Uterus (tissue), 4 donors: ENCODE data around the gene UST. TPM values are rescaled to one million over a fixed set of nuclear protein-coding genes. Genes with fewer than 3 reads are reported as not detected.

Experiments
- DNase-seq, 2 donors: peaks; one replicate each; pipeline ENCODE4 v3.0.0-alpha.2; 2019 to 2020
- H3K27ac ChIP-seq, 2 donors: fragments of 200-600 bp; sonication (generic); 1 replicate in 1 of 2; 2 replicates in 1 of 2; pipeline ENCODE4 v1.5.1; 2016 to 2018
- H3K27me3 ChIP-seq, 2 donors: fragments of 200-600 bp; sonication (generic); one replicate each; pipeline ENCODE4 v1.5.1; 2018 to 2019; ENCODE audit warnings: control low read depth in 1 of 2
- H3K36me3 ChIP-seq, 2 donors: fragments of 200-600 bp; sonication (generic); one replicate each; pipeline ENCODE4 v1.5.1; 2019; ENCODE audit warnings: control low read depth in 1 of 2
- H3K4me1 ChIP-seq, 2 donors: fragments of 200-600 bp; sonication (generic); one replicate each; pipeline ENCODE4 v1.5.1; 2018 to 2019; ENCODE audit warnings: control low read depth in 1 of 2
- H3K4me3 ChIP-seq, 2 donors: fragments of 200-600 bp; sonication (generic); 1 replicate in 1 of 2; 2 replicates in 1 of 2; pipeline ENCODE4 v1.5.1; 2018 to 2019; ENCODE audit warnings: mild to moderate bottlenecking in 1 of 2
- H3K9me3 ChIP-seq, 2 donors: fragments of 200-600 bp; sonication (generic); one replicate each; pipeline ENCODE4 v1.5.1; 2019; ENCODE audit warnings: control low read depth in 1 of 2
- POLR2A ChIP-seq, 2 donors: fragments of 450-650 bp; IDR thresholded peaks; one replicate each; pipeline ENCODE4 v1.6.1; 2016; ENCODE audit warnings: antibody characterized with exemption in 2 of 2, mild to moderate bottlenecking in 1 of 2, moderate library complexity in 1 of 2
- intact Hi-C: fragments of 100-400 bp; cut with DNase I; formaldehyde crosslinking; loops from one replicate; pipeline ENCODE4 v1.15.1; 2023; ENCODE audit warnings: low total_unique reads
- total RNA-seq, 4 donors: library from RNA; depleted of rRNA in 3 of 4; stranded (reverse); fragments of >200 nt in 3 of 4; gene quantifications; one replicate each; pipeline versions ENCODE4 v1.1.0 to v1.2.4, GENCODE V29; 2014 to 2023
- TF ChIP-seq, protein P1 (sequence below), 4 experiments: fragments of 200-600 bp in 2 of 4; fragments of 450-650 bp in 2 of 4; sonication (generic) in 2 of 4; IDR thresholded peaks; one replicate each; pipeline ENCODE4 v1.5.1; 2016 to 2019; ENCODE audit warnings: antibody characterized with exemption in 4 of 4, mild to moderate bottlenecking in 2 of 4, moderate library complexity in 1 of 4
- donor health status: DM: yes; HTN: yes; CAD: no.

UST gene
- total RNA-seq, 4 donors from 2014 or later = 6.1 to 23.2 (median 17.2) TPM

DNA sequence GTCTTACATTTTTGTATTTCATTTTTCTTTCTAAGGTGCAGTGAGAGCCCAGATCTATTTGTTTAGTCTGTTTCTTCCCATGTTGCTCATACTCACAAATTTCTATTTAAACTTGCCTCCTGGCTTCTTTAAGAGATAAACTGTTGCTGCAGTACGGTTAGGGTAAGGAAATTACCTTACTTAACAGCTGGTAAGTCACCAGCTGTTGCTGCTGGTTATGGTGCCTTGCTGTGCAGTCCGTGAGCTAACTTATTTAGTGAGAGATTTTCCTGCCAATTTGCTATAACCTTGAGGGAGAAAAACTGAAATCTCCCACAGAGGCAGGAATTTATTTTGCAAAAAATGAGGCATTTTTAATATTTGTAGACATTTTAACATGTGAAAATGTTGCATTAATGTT is 261.0 kb downstream of the UST start:
- H3K9me3 ChIP-seq = no peaks in the 10 kb centered on the region
- no peak for DNase-seq
- intact Hi-C loops = no loop called here
- no peak for TF ChIP-seq POLR2A (IDR thresholded peaks at IDR 0.05)
- no peaks in the 10 kb centered on the region for H3K4me1 ChIP-seq
- H3K4me3 ChIP-seq = no peak overlapping the region
- H3K27ac ChIP-seq = no peak overlapping the region
- H3K27me3 ChIP-seq = no peaks in the 10 kb centered on the region
- no peaks in the 10 kb centered on the region for H3K36me3 ChIP-seq

DNA sequence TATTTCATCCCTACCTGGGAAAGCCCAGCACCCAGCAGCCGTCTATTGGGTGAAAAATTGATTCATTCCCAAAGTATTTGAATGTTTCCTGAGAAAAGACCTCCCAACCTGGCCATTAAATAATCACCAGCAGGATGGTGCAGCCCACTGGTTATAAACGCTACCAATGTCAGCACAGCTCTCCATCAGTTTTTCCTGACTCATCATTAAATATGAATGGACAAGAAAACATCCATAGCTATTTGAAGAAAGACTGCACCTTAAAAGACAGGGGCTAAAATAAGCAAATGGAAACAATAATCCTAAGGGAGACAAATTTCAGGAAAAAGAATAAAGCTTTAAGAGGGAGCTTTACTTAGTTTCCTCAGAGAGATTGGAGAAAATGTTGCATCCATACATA is 261.9 kb downstream of the UST start:
- no peak for DNase-seq
- no peaks in the 10 kb centered on the region for H3K9me3 ChIP-seq
- intact Hi-C loops = no loop called here
- no peak overlapping the region for H3K27ac ChIP-seq
- H3K4me3 ChIP-seq = no peak overlapping the region
- no peaks in the 10 kb centered on the region for H3K27me3 ChIP-seq
- TF ChIP-seq, protein P1, sequence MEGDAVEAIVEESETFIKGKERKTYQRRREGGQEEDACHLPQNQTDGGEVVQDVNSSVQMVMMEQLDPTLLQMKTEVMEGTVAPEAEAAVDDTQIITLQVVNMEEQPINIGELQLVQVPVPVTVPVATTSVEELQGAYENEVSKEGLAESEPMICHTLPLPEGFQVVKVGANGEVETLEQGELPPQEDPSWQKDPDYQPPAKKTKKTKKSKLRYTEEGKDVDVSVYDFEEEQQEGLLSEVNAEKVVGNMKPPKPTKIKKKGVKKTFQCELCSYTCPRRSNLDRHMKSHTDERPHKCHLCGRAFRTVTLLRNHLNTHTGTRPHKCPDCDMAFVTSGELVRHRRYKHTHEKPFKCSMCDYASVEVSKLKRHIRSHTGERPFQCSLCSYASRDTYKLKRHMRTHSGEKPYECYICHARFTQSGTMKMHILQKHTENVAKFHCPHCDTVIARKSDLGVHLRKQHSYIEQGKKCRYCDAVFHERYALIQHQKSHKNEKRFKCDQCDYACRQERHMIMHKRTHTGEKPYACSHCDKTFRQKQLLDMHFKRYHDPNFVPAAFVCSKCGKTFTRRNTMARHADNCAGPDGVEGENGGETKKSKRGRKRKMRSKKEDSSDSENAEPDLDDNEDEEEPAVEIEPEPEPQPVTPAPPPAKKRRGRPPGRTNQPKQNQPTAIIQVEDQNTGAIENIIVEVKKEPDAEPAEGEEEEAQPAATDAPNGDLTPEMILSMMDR (IDR thresholded peaks at IDR 0.05) = no peak
- TF ChIP-seq POLR2A (IDR thresholded peaks at IDR 0.05) = no peak
- no peaks in the 10 kb centered on the region for H3K4me1 ChIP-seq
- H3K36me3 ChIP-seq = no peaks in the 10 kb centered on the region

DNA sequence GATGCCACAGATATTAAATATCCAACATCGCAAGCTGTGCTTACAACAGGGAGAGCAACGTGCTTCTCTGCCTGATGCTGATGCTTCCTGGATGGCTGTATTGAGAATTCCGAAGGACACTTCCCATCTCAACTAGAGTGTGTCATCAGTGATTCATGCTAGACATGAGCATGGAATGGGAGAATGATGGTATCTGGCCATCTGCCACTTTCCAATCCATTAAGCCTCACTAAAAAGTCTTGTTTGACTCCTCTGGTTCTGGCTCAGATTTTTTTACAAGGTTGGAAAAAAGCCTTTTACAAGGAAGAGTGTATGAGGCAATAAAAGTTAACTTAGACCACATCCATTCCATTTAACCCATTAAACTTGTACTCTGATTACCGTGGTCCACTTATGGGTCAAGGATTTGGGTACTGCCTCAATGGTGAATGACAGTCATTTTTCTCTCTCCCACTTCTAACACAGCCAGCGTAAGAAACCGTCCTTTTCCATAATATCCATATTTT is 265.3 kb downstream of the UST start:
- intact Hi-C loops = no loop called here
- Histone ChIP-seq H3K27ac (no peak overlapping the region), H3K4me1 (no peaks in the 10 kb centered on the region), H3K9me3 (no peaks in the 10 kb centered on the region), H3K27me3 (no peaks in the 10 kb centered on the region), H3K36me3 (no peaks in the 10 kb centered on the region), H3K4me3 (no peak overlapping the region)
- peak in 1 of 2 donors; percentile 52 for DNase-seq
- TF ChIP-seq POLR2A (IDR thresholded peaks at IDR 0.05) = no peak
- TF ChIP-seq, protein P1 (IDR thresholded peaks at IDR 0.05) = no peak

DNA sequence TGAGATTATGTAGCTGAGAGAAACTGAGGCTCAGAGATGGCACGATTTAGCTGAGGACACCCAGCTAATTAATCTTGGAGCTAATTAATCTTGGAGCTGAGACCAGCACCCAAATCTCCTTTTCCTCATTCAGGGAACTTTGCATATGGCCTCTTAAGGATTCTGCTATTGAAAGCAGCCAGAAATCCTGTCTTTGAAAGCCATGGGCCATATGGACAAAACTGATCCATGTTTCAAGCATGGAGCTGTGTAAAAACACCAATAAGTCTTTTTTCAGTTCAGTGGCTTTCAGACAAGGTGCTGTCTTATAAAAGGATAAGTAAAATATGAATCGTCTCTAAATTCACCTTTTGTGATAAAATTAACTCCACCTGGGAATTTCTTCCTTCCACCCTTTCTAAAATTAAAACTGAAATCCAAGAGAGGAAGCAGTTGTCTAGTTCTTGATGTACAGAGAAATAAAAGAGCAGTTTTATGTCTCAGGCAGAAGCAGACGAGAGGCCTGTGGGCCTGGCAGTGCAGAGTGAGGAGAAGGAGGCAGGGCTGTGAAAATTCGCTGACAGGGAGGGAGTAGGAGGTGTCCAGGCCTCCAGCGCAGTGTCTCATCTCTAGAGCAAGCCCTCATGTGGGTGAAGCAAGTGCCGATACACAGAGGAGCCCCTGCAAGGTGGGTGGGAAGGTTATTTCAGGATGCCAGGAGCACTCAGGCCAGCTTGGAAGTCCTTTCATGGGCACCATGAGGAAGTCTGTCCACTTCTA is 266.9 kb downstream of the UST start:
- intact Hi-C loops = no loop called here
- Histone ChIP-seq H3K27me3 (no peaks in the 10 kb centered on the region), H3K27ac (no peak overlapping the region), H3K36me3 (no peaks in the 10 kb centered on the region), H3K4me3 (no peak overlapping the region), H3K9me3 (no peaks in the 10 kb centered on the region), H3K4me1 (no peaks in the 10 kb centered on the region)
- DNase-seq = no peak
- TF ChIP-seq, protein P1 (IDR thresholded peaks at IDR 0.05) = no peak
- TF ChIP-seq POLR2A (IDR thresholded peaks at IDR 0.05) = no peak

DNA sequence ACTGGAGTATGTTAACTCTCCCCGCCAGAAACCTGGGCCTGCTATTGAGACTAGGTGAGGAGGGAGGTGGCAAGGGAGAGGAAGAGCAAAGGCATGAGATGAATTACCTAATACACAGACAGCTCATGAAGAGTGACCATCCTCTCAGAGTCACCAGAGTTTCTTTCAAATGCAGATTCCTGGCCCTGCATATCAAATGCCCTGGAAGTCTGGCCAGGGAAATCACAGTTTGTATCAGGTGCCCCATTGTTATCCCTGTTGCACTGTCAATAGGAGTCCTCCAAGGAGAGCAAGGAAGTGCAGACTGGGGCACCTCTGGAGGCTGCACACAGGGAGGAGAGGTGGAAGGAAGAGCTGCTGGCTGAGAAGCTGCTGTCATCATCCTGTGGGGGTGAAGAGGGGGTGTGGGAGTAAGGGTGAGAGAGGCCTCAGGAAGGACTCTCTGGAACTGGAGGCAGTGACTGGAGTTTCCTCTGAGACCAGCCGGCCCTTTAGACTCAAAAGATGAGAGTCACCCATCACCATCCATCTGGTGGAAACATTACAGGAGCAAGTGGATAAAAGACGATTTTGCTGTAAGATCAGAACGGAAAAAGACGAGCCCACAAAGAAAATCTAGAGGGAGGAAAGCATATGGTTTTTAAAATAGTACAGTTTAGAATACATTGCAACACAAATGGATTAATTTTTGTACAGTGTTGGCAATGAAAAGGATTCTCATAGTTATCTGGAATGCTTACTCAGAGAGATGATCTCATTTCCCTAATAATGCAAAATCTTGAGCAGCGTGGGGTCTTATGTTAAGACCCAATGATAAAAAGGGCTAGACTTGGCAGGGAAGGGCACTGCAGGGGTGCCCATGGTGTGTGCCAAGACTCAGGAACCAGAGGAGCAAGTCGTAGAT is 268.1 kb downstream of the UST start:
- no peak overlapping the region for H3K27ac ChIP-seq
- no peak for TF ChIP-seq POLR2A (IDR thresholded peaks at IDR 0.05)
- TF ChIP-seq, protein P1 (IDR thresholded peaks at IDR 0.05) = no peak
- intact Hi-C loops = no loop called here

More for the DNA sequence above, 268.1 kb downstream of the UST start:
- Histone ChIP-seq H3K27me3 (no peaks in the 10 kb centered on the region), H3K36me3 (no peaks in the 10 kb centered on the region), H3K4me3 (no peak overlapping the region), H3K9me3 (no peaks in the 10 kb centered on the region), H3K4me1 (no peaks in the 10 kb centered on the region)
- no peak for DNase-seq
